BE2C (cell line): ENCODE measurements around the gene RPAP2.
"Not testable (repeated sequence)": the region's sequence is repeated elsewhere in the genome, so short reads cannot be mapped to it uniquely, and the experiment has no call there.

Experiments
- DNase-seq: peaks from one replicate; pipeline ENCODE4 v3.0.0-alpha.2; 2020
- H3K27me3 ChIP-seq: fragments of 250-450 bp; sonication (Bioruptor Pico); 2 replicates; pipeline ENCODE4 v1.5.1; 2020; ENCODE audit warnings: mild to moderate bottlenecking
- H3K36me3 ChIP-seq: fragments of 250-450 bp; sonication (Bioruptor Pico); 2 replicates; pipeline ENCODE4 v1.5.1; 2020; ENCODE audit warnings: mild to moderate bottlenecking
- H3K4me1 ChIP-seq: fragments of 250-450 bp; sonication (Bioruptor Pico); 2 replicates; pipeline ENCODE4 v1.5.1; 2020
- H3K4me3 ChIP-seq: 2 replicates; pipeline ENCODE4 v1.5.1; 2011; ENCODE audit warnings: low read depth, low read length
- H3K9me3 ChIP-seq: fragments of 250-450 bp; sonication (Bioruptor Pico); 2 replicates; pipeline ENCODE4 v1.5.1; 2020
- TF ChIP-seq, protein P1 (sequence below): IDR thresholded peaks from 2 replicates; pipeline ENCODE4 v1.5.1; 2012; ENCODE audit warnings: mild to moderate bottlenecking, low read depth, low read length

The RPAP2 gene

GRCh38 chr1:92352856-92353255, 54.0 kb downstream of the RPAP2 start:
- no peaks in the 10 kb centered on the region for H3K9me3 ChIP-seq
- TF ChIP-seq, protein P1, sequence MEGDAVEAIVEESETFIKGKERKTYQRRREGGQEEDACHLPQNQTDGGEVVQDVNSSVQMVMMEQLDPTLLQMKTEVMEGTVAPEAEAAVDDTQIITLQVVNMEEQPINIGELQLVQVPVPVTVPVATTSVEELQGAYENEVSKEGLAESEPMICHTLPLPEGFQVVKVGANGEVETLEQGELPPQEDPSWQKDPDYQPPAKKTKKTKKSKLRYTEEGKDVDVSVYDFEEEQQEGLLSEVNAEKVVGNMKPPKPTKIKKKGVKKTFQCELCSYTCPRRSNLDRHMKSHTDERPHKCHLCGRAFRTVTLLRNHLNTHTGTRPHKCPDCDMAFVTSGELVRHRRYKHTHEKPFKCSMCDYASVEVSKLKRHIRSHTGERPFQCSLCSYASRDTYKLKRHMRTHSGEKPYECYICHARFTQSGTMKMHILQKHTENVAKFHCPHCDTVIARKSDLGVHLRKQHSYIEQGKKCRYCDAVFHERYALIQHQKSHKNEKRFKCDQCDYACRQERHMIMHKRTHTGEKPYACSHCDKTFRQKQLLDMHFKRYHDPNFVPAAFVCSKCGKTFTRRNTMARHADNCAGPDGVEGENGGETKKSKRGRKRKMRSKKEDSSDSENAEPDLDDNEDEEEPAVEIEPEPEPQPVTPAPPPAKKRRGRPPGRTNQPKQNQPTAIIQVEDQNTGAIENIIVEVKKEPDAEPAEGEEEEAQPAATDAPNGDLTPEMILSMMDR: no peak
- DNase-seq: no peak
- no peaks in the 10 kb centered on the region for H3K27me3 ChIP-seq
- no peaks in the 10 kb centered on the region for H3K4me1 ChIP-seq
- H3K4me3 ChIP-seq: no peak overlapping the region
- H3K36me3 ChIP-seq: no peaks in the 10 kb centered on the region

- H3K4me1 ChIP-seq: no peaks in the 10 kb centered on the region
- DNase-seq: no peak
- no peaks in the 10 kb centered on the region for H3K27me3 ChIP-seq
- H3K36me3 ChIP-seq: no peaks in the 10 kb centered on the region
- no peak overlapping the region for H3K4me3 ChIP-seq
- H3K9me3 ChIP-seq: no peaks in the 10 kb centered on the region
- TF ChIP-seq, protein P1: no peak
Observed at GRCh38 chr1:92354259-92354658, 55.4 kb downstream of the RPAP2 start.

- no peak for DNase-seq
- H3K36me3 ChIP-seq: no peaks in the 10 kb centered on the region
- no peaks in the 10 kb centered on the region for H3K4me1 ChIP-seq
- TF ChIP-seq, protein P1: no peak
- H3K27me3 ChIP-seq: no peaks in the 10 kb centered on the region
- H3K9me3 ChIP-seq: no peaks in the 10 kb centered on the region
- H3K4me3 ChIP-seq: no peak overlapping the region
Observed at GRCh38 chr1:92356956-92357355, 58.1 kb downstream of the RPAP2 start.

DNA sequence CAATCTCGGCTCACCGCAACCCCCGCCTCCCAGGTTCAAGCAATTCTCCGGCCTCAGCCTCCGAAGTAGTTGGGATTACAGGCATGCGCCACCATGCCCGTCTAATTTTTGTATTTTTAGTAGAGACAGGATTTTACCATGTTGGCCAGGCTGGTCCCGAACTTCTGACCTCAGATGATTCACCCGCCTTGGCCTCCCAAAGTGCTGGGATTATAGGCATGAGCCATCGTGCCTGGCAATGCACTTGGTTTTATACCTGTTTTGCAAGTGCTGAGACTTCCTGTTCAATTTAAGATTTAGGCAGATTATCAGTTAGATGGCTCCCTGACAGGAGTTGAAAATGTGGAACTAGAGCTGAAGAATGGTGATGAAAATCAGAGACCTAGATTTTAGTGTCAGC, 60.5 kb downstream of the RPAP2 start:
- not testable (repeated sequence) for H3K27me3 ChIP-seq, H3K9me3 ChIP-seq, H3K36me3 ChIP-seq, H3K4me1 ChIP-seq, H3K4me3 ChIP-seq, DNase-seq

- TF ChIP-seq, protein P1: no peak
- no peak for DNase-seq
Observed at GRCh38 chr1:92359986-92360385, 61.1 kb downstream of the RPAP2 start.

GRCh38 chr1:92362970-92363369, 64.1 kb downstream of the RPAP2 start:
- Histone ChIP-seq H3K9me3 (no peaks in the 10 kb centered on the region), H3K36me3 (no peaks in the 10 kb centered on the region), H3K4me3 (no peak overlapping the region), H3K27me3 (no peaks in the 10 kb centered on the region), H3K4me1 (no peaks in the 10 kb centered on the region)
- no peak for DNase-seq
- TF ChIP-seq, protein P1: no peak

More at GRCh38 chr1:92359986-92360385, 61.1 kb downstream of the RPAP2 start:
- H3K36me3 ChIP-seq: no peaks in the 10 kb centered on the region
- H3K4me3 ChIP-seq: no peak overlapping the region
- no peaks in the 10 kb centered on the region for H3K4me1 ChIP-seq
- H3K9me3 ChIP-seq: no peaks in the 10 kb centered on the region
- H3K27me3 ChIP-seq: no peaks in the 10 kb centered on the region

GRCh38 chr1:92363401-92363800, 64.5 kb downstream of the RPAP2 start:
- TF ChIP-seq, protein P1: no peak

More at GRCh38 chr1:92363401-92363800, 64.5 kb downstream of the RPAP2 start:
- no peak overlapping the region for H3K4me3 ChIP-seq
- no peak for DNase-seq
- H3K9me3 ChIP-seq: no peaks in the 10 kb centered on the region
- no peaks in the 10 kb centered on the region for H3K36me3 ChIP-seq
- H3K4me1 ChIP-seq: no peaks in the 10 kb centered on the region
- no peaks in the 10 kb centered on the region for H3K27me3 ChIP-seq
